Activated CD8-positive, alpha-beta T cell treated with anti-CD3 and anti-CD28 coated beads, Interleukin-2, amount 10 ng/mL, durations not matched to agents 7 days and 5 days (primary cell): ENCODE measurements around the gene PAMR1. TPM values are rescaled to one million over a fixed set of nuclear protein-coding genes. Genes with fewer than 3 reads are reported as not detected.

ENCODE experiments used
- ATAC-seq: fragments of 150-1000 bp; cut with Tn5 transposase; one replicate; pipeline ENCODE4 v1.10.0; 2021; ENCODE audit warnings: moderate library complexity
- CTCF ChIA-PET: fragments of 350-600 bp; sonication (Branson Sonifier 250); formaldehyde crosslinking; loops from one replicate; lab custom pipeline; 2021; ENCODE audit warnings: antibody characterized with exemption; lab: Charles Lee
- POLR2A ChIA-PET: fragments of 350-600 bp; sonication (Branson Sonifier 250); formaldehyde crosslinking; loops from one replicate; lab custom pipeline; 2021; ENCODE audit warnings: antibody characterized with exemption; lab: Charles Lee
- DNase-seq: peaks from one replicate; pipeline ENCODE4 v3.0.0-alpha.2; 2020
- H3K27ac Mint-ChIP-seq: one replicate; pipeline ENCODE4 v1.8.0; 2021; ENCODE audit warnings: mild to moderate bottlenecking, mixed read lengths
- H3K27me3 Mint-ChIP-seq: one replicate; pipeline ENCODE4 v1.8.0; 2021; ENCODE audit warnings: low read depth, mixed read lengths
- H3K36me3 Mint-ChIP-seq: one replicate; pipeline ENCODE4 v1.8.0; 2021; ENCODE audit warnings: low read depth, mixed read lengths
- H3K4me1 Mint-ChIP-seq: one replicate; pipeline ENCODE4 v1.8.0; 2021; ENCODE audit warnings: low read depth, mixed read lengths
- H3K4me3 Mint-ChIP-seq: one replicate; pipeline ENCODE4 v1.8.0; 2021; ENCODE audit warnings: mild to moderate bottlenecking, mixed read lengths
- H3K9me3 Mint-ChIP-seq: one replicate; pipeline ENCODE4 v1.8.0; 2022; ENCODE audit warnings: mixed read lengths; ENCODE audit not compliant: insufficient read depth
- total RNA-seq, 2 experiments: library from RNA; stranded (reverse); gene quantifications; one replicate each; pipeline ENCODE4 v1.2.3, GENCODE V29; 2021

The PAMR1 gene
- total RNA-seq, 2 experiments from 2014 or later: not detected

- ATAC-seq: no peak
- no peak overlapping the region for H3K27ac Mint-ChIP-seq
- H3K4me1 Mint-ChIP-seq: no peaks in the 10 kb centered on the region
- no peaks in the 10 kb centered on the region for H3K9me3 Mint-ChIP-seq
- CTCF ChIA-PET: interaction anchor here (1.1 to 1.7 kb wide), 9 partner anchors 9 to 825 kb away, joined by 3 to 7 read pairs (median 4); no protein-coding TSS in a partner anchor
- no peak for DNase-seq
- POLR2A ChIA-PET: no interaction called here
- no peaks in the 10 kb centered on the region for H3K36me3 Mint-ChIP-seq
- H3K27me3 Mint-ChIP-seq: peaks cover 41% of the 10 kb centered on the region
- no peak overlapping the region for H3K4me3 Mint-ChIP-seq
Measured at GRCh38 chr11:35412285-35412684, 113.1 kb downstream of the PAMR1 start.

- Mint-ChIP-seq H3K27me3 (peaks cover 18% of the 10 kb centered on the region), H3K9me3 (no peaks in the 10 kb centered on the region), H3K27ac (no peak overlapping the region), H3K4me1 (no peaks in the 10 kb centered on the region), H3K36me3 (no peaks in the 10 kb centered on the region), H3K4me3 (no peak overlapping the region)
- ATAC-seq: no peak
- POLR2A ChIA-PET: no interaction called here
- DNase-seq: no peak
- CTCF ChIA-PET: no interaction called here
Measured at GRCh38 chr11:35407041-35407440, 118.4 kb downstream of the PAMR1 start.

DNA sequence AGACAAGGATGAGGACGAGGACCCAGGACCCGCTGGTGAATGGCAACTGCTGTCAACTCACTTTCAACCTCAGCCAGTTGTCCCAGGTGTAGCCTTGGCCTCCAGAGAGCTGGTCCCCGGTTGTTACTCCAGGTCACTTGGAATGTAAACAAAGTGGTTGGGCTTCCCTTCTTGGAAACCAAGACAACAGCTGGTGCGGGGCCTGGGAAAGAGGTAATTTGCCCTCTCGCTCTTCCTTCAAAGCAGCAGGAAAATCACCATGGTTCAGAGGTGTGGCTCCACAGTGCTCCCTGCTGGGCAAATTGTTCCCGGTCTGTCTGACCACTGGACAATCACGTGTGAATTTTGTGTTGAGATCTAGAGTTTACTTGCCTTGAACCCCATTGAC, 121.0 kb downstream of the PAMR1 start:
- ChIA-PET POLR2A (no interaction called here), CTCF (interaction anchor here (1.2 to 1.6 kb wide), 2 partner anchors 482 to 818 kb away, joined by 3 to 5 read pairs; no protein-coding TSS in a partner anchor)
- no peak overlapping the region for H3K4me3 Mint-ChIP-seq
- no peak for ATAC-seq
- H3K9me3 Mint-ChIP-seq: no peaks in the 10 kb centered on the region
- DNase-seq: no peak
- no peak overlapping the region for H3K27ac Mint-ChIP-seq
- H3K27me3 Mint-ChIP-seq: peaks cover 13% of the 10 kb centered on the region
- no peaks in the 10 kb centered on the region for H3K36me3 Mint-ChIP-seq
- no peaks in the 10 kb centered on the region for H3K4me1 Mint-ChIP-seq

GRCh38 chr11:35403765-35404387, 121.5 kb downstream of the PAMR1 start:
- Mint-ChIP-seq H3K4me1 (no peaks in the 10 kb centered on the region), H3K36me3 (no peaks in the 10 kb centered on the region), H3K27me3 (peaks cover 16% of the 10 kb centered on the region), H3K27ac (no peak overlapping the region), H3K4me3 (no peak overlapping the region), H3K9me3 (no peaks in the 10 kb centered on the region)
- DNase-seq (no peak), ATAC-seq (no peak)
- CTCF ChIA-PET: interaction anchor here (0.9 to 1.6 kb wide), 4 partner anchors 8 to 817 kb away, joined by 3 to 5 read pairs (median 4); no protein-coding TSS in a partner anchor
- POLR2A ChIA-PET: no interaction called here

DNA sequence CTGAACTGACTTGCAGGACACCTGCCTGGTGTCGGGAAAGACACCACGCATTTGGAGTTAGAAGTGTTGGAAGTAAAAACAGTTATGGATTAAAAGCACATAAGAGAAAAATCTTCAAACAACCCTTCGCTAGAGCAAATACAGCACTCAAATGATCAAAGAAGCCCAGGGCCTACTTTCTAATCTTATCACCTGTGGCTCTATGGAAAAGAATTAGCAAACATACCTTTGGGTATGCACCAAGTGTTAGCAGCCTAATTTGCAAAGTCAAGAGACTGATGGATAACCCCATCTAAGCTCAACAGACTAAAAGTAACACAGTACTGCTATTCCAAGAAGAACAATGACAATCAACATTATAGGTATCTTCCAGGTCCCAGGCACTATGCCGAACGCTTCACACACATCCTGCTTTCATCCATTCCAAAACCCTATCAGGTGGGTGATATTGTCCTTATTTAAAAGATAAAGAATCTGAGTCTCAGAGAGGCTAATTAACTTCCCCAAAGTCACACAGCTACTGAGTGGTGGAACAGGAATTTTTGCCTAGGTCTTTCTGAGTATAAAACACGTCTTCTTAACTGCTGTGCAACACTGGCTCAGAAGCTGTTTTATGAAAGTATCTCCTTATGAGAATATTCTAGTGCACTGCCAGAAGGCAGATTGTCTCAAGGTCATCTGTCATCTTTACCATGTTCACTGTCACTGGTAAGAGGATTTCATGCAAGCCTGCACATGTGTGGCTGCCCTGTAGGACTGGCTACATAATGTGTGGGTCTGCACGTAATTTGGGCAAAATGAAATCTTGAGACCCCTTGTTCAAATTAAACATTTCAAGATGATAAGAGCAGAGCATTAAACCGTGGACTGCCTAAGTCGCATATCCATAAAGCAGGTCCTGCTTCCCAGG, 122.4 kb downstream of the PAMR1 start:
- H3K4me3 Mint-ChIP-seq: no peak overlapping the region
- no peaks in the 10 kb centered on the region for H3K9me3 Mint-ChIP-seq
- no peaks in the 10 kb centered on the region for H3K36me3 Mint-ChIP-seq
- H3K27me3 Mint-ChIP-seq: peaks cover 21% of the 10 kb centered on the region
- no peak overlapping the region for H3K27ac Mint-ChIP-seq
- ChIA-PET POLR2A (no interaction called here), CTCF (interaction anchor here (0.9 to 1.9 kb wide), 4 partner anchors 9 to 816 kb away, joined by 3 to 4 read pairs (median 4); no protein-coding TSS in a partner anchor)
- DNase-seq (no peak), ATAC-seq (no peak)
- H3K4me1 Mint-ChIP-seq: no peaks in the 10 kb centered on the region

- ChIA-PET POLR2A (no interaction called here), CTCF (interaction anchor here (1.8 kb wide), 1 partner anchor 14 kb away, joined by 7 read pairs; no protein-coding TSS in a partner anchor)
- ATAC-seq: no peak
- DNase-seq: no peak
- H3K4me3 Mint-ChIP-seq: no peak overlapping the region
- H3K4me1 Mint-ChIP-seq: no peaks in the 10 kb centered on the region
- H3K27me3 Mint-ChIP-seq: peaks cover 23% of the 10 kb centered on the region
- H3K36me3 Mint-ChIP-seq: no peaks in the 10 kb centered on the region
- no peak overlapping the region for H3K27ac Mint-ChIP-seq
- H3K9me3 Mint-ChIP-seq: no peaks in the 10 kb centered on the region
Measured at GRCh38 chr11:35398881-35399280, 126.5 kb downstream of the PAMR1 start.

- ChIA-PET CTCF (interaction anchor here (0.7 to 8.6 kb wide), 4 partner anchors 88 to 808 kb away, joined by 3 to 150 read pairs (median 8); no protein-coding TSS in a partner anchor), POLR2A (interaction anchor here (0.5 kb wide), 1 partner anchor 813 kb away, joined by 4 read pairs; no protein-coding TSS in a partner anchor)
- H3K27ac Mint-ChIP-seq: no peak overlapping the region
- H3K27me3 Mint-ChIP-seq: peaks cover 20% of the 10 kb centered on the region
- ATAC-seq: no peak
- no peak for DNase-seq
- no peaks in the 10 kb centered on the region for H3K36me3 Mint-ChIP-seq
- H3K4me3 Mint-ChIP-seq: no peak overlapping the region
- H3K4me1 Mint-ChIP-seq: peaks cover 15% of the 10 kb centered on the region
- no peaks in the 10 kb centered on the region for H3K9me3 Mint-ChIP-seq
Measured at GRCh38 chr11:35394941-35395340, 130.5 kb downstream of the PAMR1 start.

DNA sequence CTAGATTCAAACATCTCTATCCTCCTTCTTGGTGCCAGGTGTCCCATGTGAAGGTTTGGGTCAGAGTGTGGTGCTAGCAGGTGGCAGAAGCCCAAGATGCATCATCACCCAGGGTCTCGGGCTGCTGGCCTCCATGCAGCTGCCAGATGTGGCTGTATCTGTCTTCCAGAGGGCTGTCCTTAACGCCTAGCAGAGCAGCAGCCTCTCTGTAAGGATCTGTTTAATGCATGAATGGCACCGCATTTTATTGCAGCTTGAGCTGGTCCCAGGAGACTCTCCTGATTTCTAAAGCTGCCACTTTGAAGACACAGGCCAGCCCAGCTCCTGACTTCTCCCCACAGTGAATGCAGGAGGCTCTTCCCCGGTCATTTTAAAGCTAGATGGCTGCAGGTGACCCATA, 132.3 kb downstream of the PAMR1 start:
- H3K4me3 Mint-ChIP-seq: no peak overlapping the region
- H3K9me3 Mint-ChIP-seq: no peaks in the 10 kb centered on the region
- no peak overlapping the region for H3K27ac Mint-ChIP-seq
- ChIA-PET POLR2A (no interaction called here), CTCF (interaction anchor here (1.1 to 8.6 kb wide), 7 partner anchors 88 to 881 kb away, joined by 3 to 150 read pairs (median 12); no protein-coding TSS in a partner anchor)
- peaks cover 8% of the 10 kb centered on the region for H3K27me3 Mint-ChIP-seq
- DNase-seq (no peak), ATAC-seq (no peak)
- peaks cover 15% of the 10 kb centered on the region for H3K4me1 Mint-ChIP-seq
- H3K36me3 Mint-ChIP-seq: no peaks in the 10 kb centered on the region

- Mint-ChIP-seq H3K27me3 (peaks cover 4% of the 10 kb centered on the region), H3K4me1 (peaks cover 15% of the 10 kb centered on the region), H3K27ac (no peak overlapping the region), H3K36me3 (no peaks in the 10 kb centered on the region), H3K4me3 (no peak overlapping the region), H3K9me3 (no peaks in the 10 kb centered on the region)
- peak; percentile 84 for DNase-seq
- ChIA-PET CTCF (interaction anchor here (0.6 to 8.6 kb wide), 50 partner anchors 10 to 880 kb away, joined by 3 to 150 read pairs (median 4); partner anchors contain the start of gene ELF5), POLR2A (interaction anchor here (0.8 kb wide), 1 partner anchor 476 kb away, joined by 3 read pairs; the partner anchor contains the start of genes APIP and PDHX)
- ATAC-seq: peak; percentile 80
Measured at GRCh38 chr11:35391922-35392688, 133.3 kb downstream of the PAMR1 start.

- Mint-ChIP-seq H3K27ac (no peak overlapping the region), H3K9me3 (no peaks in the 10 kb centered on the region), H3K4me1 (peaks cover 15% of the 10 kb centered on the region), H3K36me3 (no peaks in the 10 kb centered on the region), H3K27me3 (peaks cover 4% of the 10 kb centered on the region), H3K4me3 (no peak overlapping the region)
- ATAC-seq (peak; percentile 67), DNase-seq (peak; percentile 44)
- POLR2A ChIA-PET: interaction anchor here (0.8 kb wide), 1 partner anchor 475 kb away, joined by 3 read pairs; the partner anchor contains the start of genes APIP and PDHX
- CTCF ChIA-PET: interaction anchor here (0.6 to 8.6 kb wide), 45 partner anchors 8 to 878 kb away, joined by 3 to 150 read pairs (median 4); partner anchors contain the start of genes APIP, ELF5 and PDHX
Measured at GRCh38 chr11:35390737-35391682, 134.4 kb downstream of the PAMR1 start.
